H54 (cell line): ENCODE results near the gene KAT6B.
A peak's percentile ranks its signal among the peaks of the same experiment; 100 is the strongest.

ENCODE experiments used
- DNase-seq: peaks from one replicate; pipeline ENCODE4 v3.0.0; 2011; ENCODE audit warnings: low spot score, mixed read lengths; ENCODE audit not compliant: insufficient read length
- FAIRE-seq: peaks from 3 replicates; lab custom pipeline; 2011; peaks lifted over from hg19 to GRCh38; lab: Jason Lieb, UNC
- POLR2A ChIP-seq: IDR thresholded peaks from 2 replicates; pipeline ENCODE4 v1.6.1; 2011; ENCODE audit warnings: low read depth, mild to moderate bottlenecking, low read length

KAT6B gene

GRCh38 chr10:74921744-74922143, 95.3 kb downstream of the KAT6B start:
- TF ChIP-seq POLR2A: no peak
- FAIRE-seq (peak; percentile 96), DNase-seq (no peak)

GRCh38 chr10:74922921-74923320, 96.5 kb downstream of the KAT6B start:
- TF ChIP-seq POLR2A: no peak
- DNase-seq (no peak), FAIRE-seq (peak; percentile 15)

GRCh38 chr10:74923556-74923955, 97.2 kb downstream of the KAT6B start:
- no peak for DNase-seq
- FAIRE-seq: no peak
- TF ChIP-seq POLR2A: no peak

- no peak for TF ChIP-seq POLR2A
- peak; percentile 100 for FAIRE-seq
- peak; percentile 42 for DNase-seq
These were observed 98.0 kb downstream of the KAT6B start for GRCh38 chr10:74924251-74924963.

GRCh38 chr10:74925291-74925690, 98.9 kb downstream of the KAT6B start:
- no peak for TF ChIP-seq POLR2A
- DNase-seq (no peak), FAIRE-seq (peak; percentile 68)

GRCh38 chr10:74925708-74926107, 99.3 kb downstream of the KAT6B start:
- FAIRE-seq: peak; percentile 43

GRCh38 chr10:74926791-74927585, 100.6 kb downstream of the KAT6B start:
- no peak for TF ChIP-seq POLR2A
- DNase-seq: no peak
- FAIRE-seq: peak; percentile 97

More at GRCh38 chr10:74925708-74926107, 99.3 kb downstream of the KAT6B start:
- no peak for TF ChIP-seq POLR2A
- no peak for DNase-seq

- DNase-seq: no peak
- FAIRE-seq: no peak
- no peak for TF ChIP-seq POLR2A
These were observed 101.3 kb downstream of the KAT6B start for GRCh38 chr10:74927701-74928100.

- no peak for TF ChIP-seq POLR2A
- peak; percentile 86 for FAIRE-seq
- DNase-seq: no peak
These were observed 102.4 kb downstream of the KAT6B start for GRCh38 chr10:74928742-74929191.

DNA sequence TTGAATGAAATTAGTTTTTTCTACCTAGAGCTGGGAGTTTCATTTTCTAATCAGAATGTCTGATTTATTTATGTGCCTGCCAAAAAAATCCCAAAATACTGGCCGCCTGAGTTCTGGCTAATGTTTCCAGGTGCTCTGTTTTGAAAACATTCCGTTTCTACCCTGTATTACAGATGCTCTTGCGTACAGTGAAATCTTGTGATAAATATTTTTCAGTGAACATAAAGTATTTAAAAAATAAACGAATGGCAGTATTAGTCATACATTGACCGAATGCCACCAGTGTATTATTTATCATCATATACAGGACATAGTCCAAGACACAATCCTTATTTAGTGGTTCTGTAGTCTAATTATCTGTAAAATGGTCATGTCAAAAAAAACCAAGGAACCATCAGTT, 102.8 kb downstream of the KAT6B start:
- FAIRE-seq: peak; percentile 64
- no peak for DNase-seq
- TF ChIP-seq POLR2A: no peak

- FAIRE-seq: peak; percentile 6
- no peak for TF ChIP-seq POLR2A
- no peak for DNase-seq
These were observed 104.6 kb downstream of the KAT6B start for GRCh38 chr10:74930965-74931364.

DNA sequence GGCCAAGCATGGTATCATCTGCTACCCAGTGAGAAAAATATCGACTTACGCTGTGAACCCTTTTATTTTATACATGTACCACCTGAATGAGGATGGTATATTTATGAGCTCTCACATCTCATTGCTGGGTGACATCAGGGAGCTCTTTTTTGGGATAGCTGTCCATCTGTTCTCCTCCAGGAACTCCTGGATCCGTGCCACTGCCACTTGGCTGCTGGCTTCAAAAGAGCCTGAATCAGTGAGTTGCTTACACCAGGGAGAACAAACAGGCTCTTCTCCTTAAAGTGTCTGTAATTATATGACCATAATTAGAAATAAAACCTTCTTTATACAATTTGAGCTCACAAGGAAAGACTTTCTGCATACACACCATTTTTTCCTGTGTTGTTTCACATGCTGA, 106.2 kb downstream of the KAT6B start:
- FAIRE-seq (no peak), DNase-seq (no peak)
- TF ChIP-seq POLR2A: no peak

GRCh38 chr10:74934100-74934812, 107.9 kb downstream of the KAT6B start:
- FAIRE-seq: peak; percentile 20
- DNase-seq: no peak
- no peak for TF ChIP-seq POLR2A
